PC-3 (cell line): Measurements from ENCODE around the gene PPP2R1B. TPM values are rescaled to one million over a fixed set of nuclear protein-coding genes. Genes with fewer than 3 reads are reported as not detected.

Experiments used
- ATAC-seq: fragments of 200-7000 bp; cut with Tn5 transposase; 2 replicates; pipeline ENCODE4 v1.9.1; 2020; ENCODE audit warnings: mild to moderate bottlenecking, moderate library complexity
- BruUV-seq: library from RNA; stranded (reverse); fragments of 400-500 nt; replicated peaks from 2 replicates; lab custom pipeline; 2021; lab: Mats Ljungman, UMichigan
- CTCF ChIA-PET: fragments of 300-600 bp; sonication (Branson Sonifier 250); formaldehyde crosslinking; loops from one replicate; lab custom pipeline; 2022; ENCODE audit warnings: antibody characterized with exemption; lab: Charles Lee
- POLR2A ChIA-PET: fragments of 300-600 bp; sonication (Branson Sonifier 250); formaldehyde crosslinking; loops from one replicate; lab custom pipeline; 2022; ENCODE audit warnings: antibody characterized with exemption; ENCODE audit not compliant: unreplicated experiment; lab: Charles Lee
- DNase-seq: peaks from one replicate; pipeline ENCODE4 v3.0.0-alpha.2; 2015
- H2AFZ ChIP-seq: fragments of 300-600 bp; sonication (generic); 2 replicates; pipeline ENCODE4 v1.6.0; 2016; ENCODE audit warnings: antibody characterized with exemption, low read length
- H3F3A ChIP-seq: fragments of 300-600 bp; sonication (generic); one replicate; pipeline ENCODE4 v1.6.0; 2017; ENCODE audit warnings: antibody characterized with exemption, low read length, control low read depth, mild to moderate bottlenecking; ENCODE audit not compliant: unreplicated experiment
- H3K27ac ChIP-seq: fragments of 300-600 bp; sonication (generic); 2 replicates; pipeline ENCODE4 v1.5.1; 2016; ENCODE audit warnings: mild to moderate bottlenecking, low read length
- H3K27me3 ChIP-seq: fragments of 300-600 bp; sonication (generic); 2 replicates; pipeline ENCODE4 v1.6.1; 2016; ENCODE audit warnings: low read length, mixed read lengths
- H3K36me3 ChIP-seq: fragments of 300-600 bp; sonication (generic); 2 replicates; pipeline ENCODE4 v1.6.1; 2016; ENCODE audit warnings: low read depth, mixed run types, low read length, mixed read lengths
- H3K4me1 ChIP-seq: fragments of 300-600 bp; sonication (generic); 2 replicates; pipeline ENCODE4 v1.5.1; 2016; ENCODE audit warnings: low read length; ENCODE audit not compliant: insufficient read depth
- H3K4me2 ChIP-seq: fragments of 300-600 bp; sonication (generic); 2 replicates; pipeline ENCODE4 v1.6.0; 2016; ENCODE audit warnings: low read length
- H3K4me3 ChIP-seq: fragments of 300-600 bp; sonication (generic); 2 replicates; pipeline ENCODE4 v1.5.1; 2016; ENCODE audit warnings: mild to moderate bottlenecking, low read length, mixed read lengths
- H3K79me2 ChIP-seq: fragments of 300-600 bp; sonication (generic); 2 replicates; pipeline ENCODE4 v1.6.1; 2017; ENCODE audit warnings: low read length, mixed read lengths
- H3K9ac ChIP-seq: fragments of 300-600 bp; sonication (generic); 2 replicates; pipeline ENCODE4 v1.6.0; 2016; ENCODE audit warnings: mild to moderate bottlenecking, low read length
- H3K9me2 ChIP-seq: fragments of 300-600 bp; sonication (generic); replicated peaks from 2 replicates; pipeline ENCODE4 v1.6.1; 2016; ENCODE audit warnings: mixed run types, low read length, mixed read lengths
- H3K9me3 ChIP-seq: fragments of 300-600 bp; sonication (generic); 2 replicates; pipeline ENCODE4 v1.6.1; 2016; ENCODE audit warnings: low read length, mixed read lengths
- H4K20me1 ChIP-seq: fragments of 300-600 bp; sonication (generic); 2 replicates; pipeline ENCODE4 v1.6.1; 2016; ENCODE audit warnings: low read length, mixed read lengths
- CTCF ChIP-seq: fragments of 300-600 bp; sonication (generic); conservative IDR thresholded peaks from 2 replicates; pipeline ENCODE4 v1.5.1; 2017; ENCODE audit warnings: antibody characterized with exemption, low read depth, mild to moderate bottlenecking, low read length
- EZH2 ChIP-seq: fragments of 300-600 bp; sonication (generic); IDR thresholded peaks from one replicate; pipeline ENCODE4 v1.6.1; 2017; ENCODE audit warnings: antibody characterized with exemption, mild to moderate bottlenecking, low read length; ENCODE audit not compliant: unreplicated experiment
- EZH2phosphoT487 ChIP-seq: fragments of 300-600 bp; sonication (generic); IDR thresholded peaks from 2 replicates; pipeline ENCODE4 v1.6.1; 2018; ENCODE audit warnings: mild to moderate bottlenecking, antibody characterized with exemption, low read length, borderline replicate concordance
- intact Hi-C: fragments of 100-400 bp; cut with micrococcal nuclease; formaldehyde crosslinking; loops from 2 replicates; pipeline ENCODE4 v1.9.0; 2023
- total RNA-seq: library from RNA; depleted of rRNA; stranded (reverse); fragments of >200 nt; gene quantifications from 2 replicates; pipeline ENCODE4 v1.2.3, GENCODE V29; 2014

PPP2R1B gene
- total RNA-seq, 1 experiment from 2014 or later, result 41.5 TPM

- BruUV-seq, result no TSS peak
- DNase-seq (peak; percentile 52), ATAC-seq (no peak)
- CTCF ChIA-PET, result interaction anchor here (0.6 kb wide), 1 partner anchor 173 kb away, joined by 3 read pairs; no protein-coding TSS in a partner anchor
- no peak overlapping the region for H2AFZ ChIP-seq
- H3K4me1 ChIP-seq, result peaks cover 15% of the 10 kb centered on the region; the same call in 1 of the 2 replicates
- no peak overlapping the region for H3K27ac ChIP-seq
- TF ChIP-seq CTCF (no peak), EZH2 (no peak), EZH2phosphoT487 (no peak)
- no peak overlapping the region for H3K4me3 ChIP-seq
- no peaks in the 10 kb centered on the region for H3K36me3 ChIP-seq
- POLR2A ChIA-PET, result no interaction called here
- H3K9me2 ChIP-seq, result no peaks in the 10 kb centered on the region
- no peaks in the 10 kb centered on the region for H4K20me1 ChIP-seq
- no peak overlapping the region for H3K9ac ChIP-seq
- intact Hi-C loops, result no loop called here
- H3K4me2 ChIP-seq, result no peak overlapping the region
- H3K9me3 ChIP-seq, result no peaks in the 10 kb centered on the region
- H3K27me3 ChIP-seq, result no peaks in the 10 kb centered on the region
- peaks cover 5% of the 10 kb centered on the region for H3K79me2 ChIP-seq
- no peaks in the 10 kb centered on the region for H3F3A ChIP-seq
Measured at GRCh38 chr11:111770581-111771134, 4.5 kb upstream of the PPP2R1B start.

- Histone ChIP-seq H3K79me2 (peaks cover 38% of the 10 kb centered on the region), H3F3A (no peaks in the 10 kb centered on the region), H3K9ac (peak overlapping the region; percentile 85), H2AFZ (peak overlapping the region; percentile 91), H3K27ac (peak overlapping the region; percentile 74), H3K4me2 (peak overlapping the region; percentile 88), H3K4me3 (peak overlapping the region; percentile 74), H3K27me3 (no peaks in the 10 kb centered on the region), H3K9me3 (no peaks in the 10 kb centered on the region), H4K20me1 (0 out of 2 replicates have a peak, but pooled peaks cover 5% of the 10 kb centered on the region), H3K36me3 (peaks cover 21% of the 10 kb centered on the region), H3K4me1 (peaks cover 25% of the 10 kb centered on the region), H3K9me2 (no peaks in the 10 kb centered on the region)
- intact Hi-C loops, result loop anchor here (1.0 kb wide), 4 partner anchors 31 to 163 kb away; no protein-coding TSS in a partner anchor
- no peak for DNase-seq
- CTCF ChIA-PET, result interaction anchor here (1.0 to 1.3 kb wide), 3 partner anchors 32 to 312 kb away, joined by 3 to 4 read pairs (median 3); no protein-coding TSS in a partner anchor
- ATAC-seq, result no peak
- POLR2A ChIA-PET, result interaction anchor here (0.6 to 1.0 kb wide), 3 partner anchors 48 to 321 kb away, joined by 5 to 7 read pairs (median 5); no protein-coding TSS in a partner anchor
- TF ChIP-seq EZH2 (no peak), EZH2phosphoT487 (no peak), CTCF (no peak)
- BruUV-seq, result no TSS peak
Measured at GRCh38 chr11:111766834-111767142, 599 bp upstream of the PPP2R1B start.
